Activated T-cell treated with anti-CD3 and anti-CD28 coated beads for 1 hour (primary cell): ENCODE results near the gene DEXI.

ENCODE experiments used
- DNase-seq: peaks from one replicate; pipeline ENCODE4 v3.0.0-alpha.2; 2020; ENCODE audit warnings: low read depth

The DEXI gene

GRCh38 chr16:10942352-10943063, at the start of gene DEXI:
Gene DEXI (minus strand): TSS chr16:10942468. CDS start chr16:10942005, 463 bp downstream.
- DNase-seq = peak; percentile 91

GRCh38 chr16:10990378-10990777, 48.1 kb upstream of the DEXI start:
- DNase-seq = no peak

GRCh38 chr16:10989559-10989958, 47.3 kb upstream of the DEXI start:
- no peak for DNase-seq

GRCh38 chr16:10988879-10989278, 46.6 kb upstream of the DEXI start:
- DNase-seq = no peak

- no peak for DNase-seq
Measured at GRCh38 chr16:10988164-10988803, 46.0 kb upstream of the DEXI start.

GRCh38 chr16:10987361-10988163, 45.3 kb upstream of the DEXI start:
- DNase-seq = no peak

GRCh38 chr16:10984509-10984908, 42.2 kb upstream of the DEXI start:
- DNase-seq = no peak

GRCh38 chr16:10983159-10983558, 40.9 kb upstream of the DEXI start:
- no peak for DNase-seq

- DNase-seq = no peak
Measured at GRCh38 chr16:10982465-10983150, 40.3 kb upstream of the DEXI start.

GRCh38 chr16:10981697-10982216, 39.5 kb upstream of the DEXI start:
- DNase-seq = no peak

- no peak for DNase-seq
Measured at GRCh38 chr16:10980813-10981212, 38.5 kb upstream of the DEXI start.

GRCh38 chr16:10979717-10980601, 37.7 kb upstream of the DEXI start:
- no peak for DNase-seq

- no peak for DNase-seq
Measured at GRCh38 chr16:10978871-10979446, 36.7 kb upstream of the DEXI start.

- DNase-seq = no peak
Measured at GRCh38 chr16:10978124-10978523, 35.9 kb upstream of the DEXI start.

- no peak for DNase-seq
Measured at GRCh38 chr16:10976634-10977033, 34.4 kb upstream of the DEXI start.

- no peak for DNase-seq
Measured at GRCh38 chr16:10972819-10973464, 30.7 kb upstream of the DEXI start.

GRCh38 chr16:10972108-10972818, 30.0 kb upstream of the DEXI start:
- DNase-seq = no peak

GRCh38 chr16:10971560-10971961, 29.3 kb upstream of the DEXI start:
- DNase-seq = no peak

GRCh38 chr16:10970065-10970464, 27.8 kb upstream of the DEXI start:
- DNase-seq = no peak

GRCh38 chr16:10969615-10970014, 27.3 kb upstream of the DEXI start:
- no peak for DNase-seq
